Endothelial cell of umbilical vein (primary cell): ENCODE results near the gene SLC12A7. TPM values are rescaled to one million over a fixed set of nuclear protein-coding genes. Genes with fewer than 3 reads are reported as not detected.

ENCODE experiments used
- BruUV-seq: library from RNA; stranded (reverse); fragments of 400-500 nt; replicated peaks from 2 replicates; lab custom pipeline; 2021; lab: Mats Ljungman, UMichigan
- CTCF ChIA-PET: fragments of 300-600, 350-600 bp; sonication (Branson Sonifier 250); formaldehyde crosslinking; loops from one replicate; lab custom pipeline; 2021; ENCODE audit warnings: antibody characterized with exemption, inconsistent platforms; lab: Charles Lee
- POLR2A ChIA-PET: fragments of 300-600, 350-600 bp; sonication (Branson Sonifier 250); formaldehyde crosslinking; loops from one replicate; lab custom pipeline; 2021; ENCODE audit warnings: antibody characterized with exemption, inconsistent platforms; lab: Charles Lee
- DNase-seq: peaks from one replicate; pipeline ENCODE4 v3.0.0-alpha.2; 2011; ENCODE audit warnings: low read depth, low spot score
- FAIRE-seq: peaks from 2 replicates; lab custom pipeline; 2011; peaks lifted over from hg19 to GRCh38; lab: Jason Lieb, UNC
- H2AFZ ChIP-seq: 2 replicates; pipeline ENCODE4 v1.6.0; 2012; ENCODE audit warnings: low read depth, low read length, control low read depth, inconsistent platforms
- H3K27ac ChIP-seq: 2 replicates; pipeline ENCODE4 v1.5.1; 2011; ENCODE audit warnings: low read depth, mild to moderate bottlenecking, control low read depth, low read length, moderate library complexity; ENCODE audit not compliant: insufficient read depth
- H3K27me3 ChIP-seq, 2 experiments: 2 replicates each; pipeline versions ENCODE4 v1.6.0 to v1.6.1; 2011; ENCODE audit warnings: low read length in 2 of 2, mixed read lengths in 1 of 2; ENCODE audit not compliant: control insufficient read depth in 2 of 2, insufficient read depth in 2 of 2
- H3K36me3 ChIP-seq, 2 experiments: 2 replicates in 1 of 2; 3 replicates in 1 of 2; pipeline ENCODE4 v1.5.1; 2011; ENCODE audit warnings: low read length in 2 of 2, mild to moderate bottlenecking in 1 of 2, moderate library complexity in 1 of 2; ENCODE audit not compliant: control insufficient read depth in 2 of 2, insufficient read depth in 2 of 2; ENCODE audit errors: extremely low read depth in 1 of 2
- H3K4me1 ChIP-seq: 3 replicates; pipeline ENCODE4 v1.5.1; 2011; ENCODE audit warnings: mild to moderate bottlenecking, low read length; ENCODE audit not compliant: control insufficient read depth, insufficient read depth; ENCODE audit errors: extremely low read depth
- H3K4me2 ChIP-seq: 2 replicates; pipeline ENCODE4 v1.6.1; 2011; ENCODE audit warnings: low read length, control low read depth, mixed read lengths; ENCODE audit not compliant: insufficient read depth
- H3K4me3 ChIP-seq, 3 experiments: fragments of 200-600 bp in 1 of 3; sonication (generic), shearing (Covaris generic) in 1 of 3; replicated peaks in 1 of 3; 2 replicates each; pipeline ENCODE4 v1.5.1; 2011 to 2016; ENCODE audit warnings: control low read depth in 3 of 3, low read length in 3 of 3, mild to moderate bottlenecking in 2 of 3, inconsistent platforms in 1 of 3, low read depth in 1 of 3, moderate library complexity in 1 of 3; ENCODE audit not compliant: insufficient read depth in 1 of 3
- H3K79me2 ChIP-seq: 2 replicates; pipeline ENCODE4 v1.6.0; 2012; ENCODE audit warnings: low read length, inconsistent platforms; ENCODE audit not compliant: control insufficient read depth, insufficient read depth
- H3K9ac ChIP-seq: replicated peaks from 2 replicates; pipeline ENCODE3; 2011; ENCODE audit warnings: low read length, control low read depth; ENCODE audit not compliant: insufficient read depth; ENCODE audit errors: extremely low read depth
- H3K9me1 ChIP-seq: replicated peaks from 3 replicates; pipeline ENCODE4 v1.6.0; 2011; ENCODE audit warnings: mild to moderate bottlenecking, low read length; ENCODE audit not compliant: control insufficient read depth, insufficient read depth; ENCODE audit errors: extremely low read depth
- H3K9me3 ChIP-seq: replicated peaks from 2 replicates; pipeline ENCODE4 v1.5.1; 2012; ENCODE audit warnings: low read length, inconsistent platforms; ENCODE audit not compliant: control insufficient read depth, insufficient read depth
- H4K20me1 ChIP-seq: replicated peaks from 2 replicates; pipeline ENCODE3; 2011; ENCODE audit warnings: mild to moderate bottlenecking, low read length; ENCODE audit not compliant: control insufficient read depth, insufficient read depth; ENCODE audit errors: extremely low read depth
- EZH2 ChIP-seq: IDR thresholded peaks from 2 replicates; pipeline ENCODE4 v1.6.1; 2012; ENCODE audit warnings: borderline replicate concordance, low read depth, mild to moderate bottlenecking, moderate library complexity, low read length, inconsistent platforms; ENCODE audit not compliant: severe bottlenecking
- FOS ChIP-seq: IDR thresholded peaks from 2 replicates; pipeline ENCODE4 v1.6.1; 2011; ENCODE audit warnings: mild to moderate bottlenecking, low read length, moderate library complexity, borderline replicate concordance; ENCODE audit not compliant: insufficient read depth
- GATA2 ChIP-seq: IDR thresholded peaks from 2 replicates; pipeline ENCODE4 v1.7.0; 2011; ENCODE audit warnings: low read depth, mild to moderate bottlenecking, moderate library complexity, mixed read lengths, low read length; ENCODE audit not compliant: insufficient read length, insufficient read depth
- JUN ChIP-seq: IDR thresholded peaks from 2 replicates; pipeline ENCODE4 v1.6.1; 2011; ENCODE audit warnings: borderline replicate concordance, low read depth; ENCODE audit not compliant: insufficient read length, insufficient read depth
- MYC ChIP-seq: IDR thresholded peaks from one replicate; pipeline ENCODE4 v1.6.1; 2011; ENCODE audit warnings: mild to moderate bottlenecking, low read depth, low read length
- POLR2AphosphoS5 ChIP-seq: IDR thresholded peaks from 2 replicates; pipeline ENCODE4 v1.6.1; 2012; ENCODE audit warnings: low read depth, mild to moderate bottlenecking, control low read depth, low read length, moderate library complexity; ENCODE audit not compliant: insufficient read depth
- dilution Hi-C: fragments of 300-500 bp; cut with MboI; formaldehyde crosslinking; loops from one replicate; pipeline ENCODE4 v1.15.0; 2019; ENCODE audit warnings: low sequenced_read_pairs; ENCODE audit not compliant: extremely low pct_ligation_motif_present
- intact Hi-C: fragments of 100-400 bp; cut with micrococcal nuclease; formaldehyde crosslinking; loops from one replicate; pipeline ENCODE4 v1.10.0; 2022
- polyA plus RNA-seq, 4 experiments: library from polyadenylated mRNA; depleted of rRNA in 3 of 4; stranded (reverse) in 3 of 4; unstranded in 1 of 4; fragments of >200 nt; gene quantifications; 2 replicates each; pipeline versions ENCODE4 v1.2.1 to v1.2.3, GENCODE V29; 2011 to 2012; ENCODE audit warnings: missing spikeins in 1 of 4
- total RNA-seq: library from RNA; stranded (reverse); gene quantifications from 2 replicates; pipeline ENCODE4 v1.2.3, GENCODE V29; 2021
- TF ChIP-seq, protein P1 (sequence below): IDR thresholded peaks from 2 replicates; pipeline ENCODE4 v1.6.1; 2011; ENCODE audit not compliant: insufficient read depth, insufficient read length
- TF ChIP-seq, protein P2 (sequence below), 2 donors: IDR thresholded peaks; 1 replicate in 1 of 2; 2 replicates in 1 of 2; pipeline ENCODE4 v1.5.1; 2011; ENCODE audit warnings: low read length in 2 of 2, mild to moderate bottlenecking in 2 of 2, moderate library complexity in 2 of 2, control low read depth in 1 of 2, inconsistent platforms in 1 of 2, low read depth in 1 of 2; ENCODE audit not compliant: insufficient read depth in 1 of 2; ENCODE audit errors: extremely low read depth in 1 of 2

SLC12A7 gene
- total and polyA plus RNA-seq, 2 donors (not counting 3 experiments of a cell fraction or from before 2014, with no cell fraction given) = 16.4 to 38.8 TPM

DNA sequence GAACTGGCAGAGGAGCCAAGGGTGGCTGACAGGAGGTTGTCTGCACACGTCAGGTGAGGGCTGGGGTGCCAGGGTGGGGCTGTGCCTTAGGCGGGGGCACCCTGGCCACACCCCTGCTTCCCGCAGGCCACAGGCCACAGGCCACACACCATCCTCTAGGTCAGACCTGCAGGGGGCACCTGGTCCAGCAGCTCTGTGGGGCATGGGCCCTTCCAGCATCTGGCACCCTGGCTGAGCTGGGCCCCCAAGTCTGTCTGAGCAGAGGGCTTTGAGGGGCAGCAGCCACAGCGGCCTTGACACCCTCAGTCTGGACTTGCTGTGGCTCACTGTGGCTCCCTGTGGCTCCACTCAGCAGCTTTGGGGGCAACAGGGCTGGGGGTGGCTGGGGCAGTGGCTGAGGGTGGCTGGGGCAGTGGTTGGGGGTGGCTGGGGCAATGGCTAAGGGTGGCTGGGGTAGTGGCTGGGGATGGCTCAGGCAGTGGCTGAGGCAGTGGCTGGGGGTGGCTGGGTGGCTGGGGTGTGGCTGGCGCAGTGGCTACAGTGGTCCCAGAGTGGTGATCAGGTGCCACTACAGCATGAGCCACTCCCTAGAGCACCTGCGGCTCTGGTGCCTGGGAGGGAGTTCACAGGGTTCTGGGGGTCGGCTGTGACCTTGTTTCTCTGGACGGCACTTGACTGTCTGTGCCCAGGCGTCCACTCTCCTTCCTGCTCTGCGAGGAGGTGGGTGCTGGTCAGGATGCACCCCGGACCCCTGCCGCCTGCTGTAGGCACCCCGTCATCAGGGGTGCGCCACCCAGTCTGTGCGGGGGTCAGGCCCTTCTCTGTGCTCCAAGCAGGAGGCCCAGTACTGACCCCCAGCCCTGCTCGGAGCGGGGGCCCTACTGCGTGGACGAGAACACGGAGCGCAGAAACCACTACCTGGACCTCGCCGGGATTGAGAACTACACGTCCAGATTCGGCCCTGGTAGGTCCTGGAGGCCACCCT, 76.2 kb downstream of the SLC12A7 start:
- Histone ChIP-seq H3K4me3 (no peak overlapping the region), H3K9me3 (no peaks in the 10 kb centered on the region), H3K27ac (no peak overlapping the region), H3K27me3 (no peaks in the 10 kb centered on the region), H3K4me2 (no peak overlapping the region), H3K36me3 (no peaks in the 10 kb centered on the region), H3K9ac (no peak overlapping the region), H2AFZ (no peak overlapping the region), H3K9me1 (no peaks in the 10 kb centered on the region), H3K79me2 (no peaks in the 10 kb centered on the region), H3K4me1 (no peaks in the 10 kb centered on the region), H4K20me1 (no peaks in the 10 kb centered on the region)
- ChIA-PET POLR2A (no interaction called here), CTCF (no interaction called here)
- intact Hi-C loops = no loop called here
- TF ChIP-seq POLR2AphosphoS5 (no peak), JUN (no peak), MYC (no peak), GATA2 (no peak), FOS (no peak), EZH2 (no peak)
- TF ChIP-seq, protein P1, sequence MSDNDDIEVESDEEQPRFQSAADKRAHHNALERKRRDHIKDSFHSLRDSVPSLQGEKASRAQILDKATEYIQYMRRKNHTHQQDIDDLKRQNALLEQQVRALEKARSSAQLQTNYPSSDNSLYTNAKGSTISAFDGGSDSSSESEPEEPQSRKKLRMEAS = no peak
- TF ChIP-seq, protein P2, sequence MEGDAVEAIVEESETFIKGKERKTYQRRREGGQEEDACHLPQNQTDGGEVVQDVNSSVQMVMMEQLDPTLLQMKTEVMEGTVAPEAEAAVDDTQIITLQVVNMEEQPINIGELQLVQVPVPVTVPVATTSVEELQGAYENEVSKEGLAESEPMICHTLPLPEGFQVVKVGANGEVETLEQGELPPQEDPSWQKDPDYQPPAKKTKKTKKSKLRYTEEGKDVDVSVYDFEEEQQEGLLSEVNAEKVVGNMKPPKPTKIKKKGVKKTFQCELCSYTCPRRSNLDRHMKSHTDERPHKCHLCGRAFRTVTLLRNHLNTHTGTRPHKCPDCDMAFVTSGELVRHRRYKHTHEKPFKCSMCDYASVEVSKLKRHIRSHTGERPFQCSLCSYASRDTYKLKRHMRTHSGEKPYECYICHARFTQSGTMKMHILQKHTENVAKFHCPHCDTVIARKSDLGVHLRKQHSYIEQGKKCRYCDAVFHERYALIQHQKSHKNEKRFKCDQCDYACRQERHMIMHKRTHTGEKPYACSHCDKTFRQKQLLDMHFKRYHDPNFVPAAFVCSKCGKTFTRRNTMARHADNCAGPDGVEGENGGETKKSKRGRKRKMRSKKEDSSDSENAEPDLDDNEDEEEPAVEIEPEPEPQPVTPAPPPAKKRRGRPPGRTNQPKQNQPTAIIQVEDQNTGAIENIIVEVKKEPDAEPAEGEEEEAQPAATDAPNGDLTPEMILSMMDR (IDR thresholded peaks at IDR 0.05; ENCODE audit: extremely low read depth in 1 of 2, insufficient read depth in 1 of 2, low read depth in 1 of 2, low read length in 2 of 2) = no peak
- no TSS peak for BruUV-seq
- DNase-seq (no peak), FAIRE-seq (no peak)
- dilution Hi-C loops = no loop called here
